Upper lobe of left lung (tissue), 6 donors: ENCODE results near the gene DOCK11. TPM values are rescaled to one million over a fixed set of nuclear protein-coding genes. Genes with fewer than 3 reads are reported as not detected.
"Not testable (repeated sequence)": the region's sequence is repeated elsewhere in the genome, so short reads cannot be mapped to it uniquely, and the experiment has no call there.

Experiments used
- ATAC-seq, 2 donors: fragments of 200-7000 bp; cut with Tn5 transposase; one replicate each; pipeline ENCODE4 v1.9.1; 2022; ENCODE audit warnings: mild to moderate bottlenecking in 2 of 2, moderate library complexity in 2 of 2; ENCODE audit not compliant: low FRiP score in 2 of 2
- DNase-seq, 2 donors: peaks; one replicate each; pipeline ENCODE4 v3.0.0-alpha.2; 2019 to 2020
- H3K27ac ChIP-seq, 4 donors: fragments of 200-600 bp; sonication (generic); one replicate each; pipeline ENCODE4 v1.5.1; 2016 to 2019
- H3K27me3 ChIP-seq, 4 donors: fragments of 200-600 bp; sonication (generic); one replicate each; pipeline ENCODE4 v1.5.1; 2017 to 2019
- H3K36me3 ChIP-seq, 4 donors: fragments of 200-600 bp; sonication (generic); one replicate each; pipeline ENCODE4 v1.5.1; 2016 to 2019
- H3K4me1 ChIP-seq, 4 donors: fragments of 200-600 bp; sonication (generic); one replicate each; pipeline ENCODE4 v1.5.1; 2018 to 2019
- H3K4me3 ChIP-seq, 4 donors: fragments of 200-600 bp; sonication (generic); one replicate each; pipeline ENCODE4 v1.5.1; 2017 to 2019; ENCODE audit warnings: mild to moderate bottlenecking in 2 of 4, moderate library complexity in 1 of 4
- H3K9me3 ChIP-seq, 4 donors: fragments of 200-600 bp; sonication (generic); one replicate each; pipeline ENCODE4 v1.5.1; 2018 to 2019
- CTCF ChIP-seq, 6 experiments: fragments of 450-650 bp in 4 of 6; fragments of 200-600 bp in 2 of 6; sonication (generic) in 2 of 6; IDR thresholded peaks; one replicate each; pipeline ENCODE4 v1.5.1; 2016 to 2019; ENCODE audit warnings: antibody characterized with exemption in 6 of 6
- EP300 ChIP-seq, 4 donors: sonication (generic); formaldehyde crosslinking; IDR thresholded peaks; one replicate each; pipeline ENCODE4 v1.5.1; 2017; ENCODE audit warnings: antibody characterized with exemption in 4 of 4, control low read depth in 2 of 4
- POLR2A ChIP-seq, 4 donors: fragments of 450-650 bp; IDR thresholded peaks; one replicate each; pipeline ENCODE4 v1.5.1; 2016 to 2017; ENCODE audit warnings: antibody characterized with exemption in 4 of 4, mild to moderate bottlenecking in 2 of 4
- POLR2AphosphoS5 ChIP-seq, 2 donors: sonication (generic); formaldehyde crosslinking; IDR thresholded peaks; one replicate each; pipeline ENCODE4 v1.5.1; 2017; ENCODE audit warnings: antibody characterized with exemption in 2 of 2
- WGBS, 2 donors: methylation state at CpG; one replicate each; pipeline ENCODE4 v1.1.5; 2017 to 2018; 5-methylcytosine and 5-hydroxymethylcytosine counted together
- total RNA-seq, 6 donors: library from RNA; depleted of rRNA in 4 of 6; stranded (reverse); fragments of >200 nt in 4 of 6; gene quantifications; one replicate each; pipeline versions ENCODE4 v1.1.0 to v1.2.1, GENCODE V29; 2016 to 2021
- donor health status: DM: no; HTN: no; CAD: no; lungs with moderate emphysema.
- donor health status: DM: no; HTN: yes; CAD: no; lungs with severe emphysema.

DOCK11 gene
- total RNA-seq, 6 donors from 2014 or later: 20.6 to 51.6 (median 42.1) TPM

DNA sequence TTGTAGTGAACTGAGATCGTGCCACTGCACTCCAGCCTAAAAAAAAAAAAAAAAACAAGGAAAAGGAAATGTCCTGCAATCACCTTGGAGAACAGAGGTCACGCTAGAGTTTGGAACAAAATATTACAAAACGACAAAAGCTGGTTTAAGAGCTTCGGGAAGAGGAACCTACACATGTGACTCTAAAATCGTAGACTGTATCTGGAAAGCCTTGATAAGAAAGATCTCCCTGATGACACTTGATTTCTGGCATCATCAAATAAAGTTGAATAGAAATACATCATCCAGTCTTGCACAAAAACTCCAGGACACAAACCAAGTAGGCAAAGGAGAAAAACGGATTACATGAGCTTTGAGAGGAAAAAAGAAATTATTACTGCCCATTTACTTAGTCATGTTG, 31.1 kb upstream of the DOCK11 start:
- no peaks in the 10 kb centered on the region for H3K9me3 ChIP-seq
- H3K4me1 ChIP-seq: no peaks in the 10 kb centered on the region
- H3K4me3 ChIP-seq: no peak overlapping the region
- no peak overlapping the region for H3K27ac ChIP-seq
- no peak for ATAC-seq
- TF ChIP-seq POLR2AphosphoS5 (IDR thresholded peaks at IDR 0.05) (no peak), CTCF (IDR thresholded peaks at IDR 0.05) (no peak), POLR2A (IDR thresholded peaks at IDR 0.05) (no peak), EP300 (IDR thresholded peaks at IDR 0.05) (no peak)
- WGBS, 2 donors: 42 to 66% methylated on average over 6 of the region's 6 CpGs
- DNase-seq: no peak
- no peaks in the 10 kb centered on the region for H3K27me3 ChIP-seq
- no peaks in the 10 kb centered on the region for H3K36me3 ChIP-seq

- no peaks in the 10 kb centered on the region for H3K36me3 ChIP-seq
- no peaks in the 10 kb centered on the region for H3K27me3 ChIP-seq
- H3K9me3 ChIP-seq: peaks cover 0 to 9% (median 0%) of the 10 kb centered on the region in 4 donors
- WGBS, 2 donors: 54 to 65% methylated on average over 7 of the region's 7 CpGs
- ATAC-seq (no peak), DNase-seq (no peak)
- no peak overlapping the region for H3K27ac ChIP-seq
- TF ChIP-seq POLR2AphosphoS5 (IDR thresholded peaks at IDR 0.05) (no peak), EP300 (IDR thresholded peaks at IDR 0.05) (no peak), CTCF (IDR thresholded peaks at IDR 0.05) (no peak), POLR2A (IDR thresholded peaks at IDR 0.05) (no peak)
- no peak overlapping the region for H3K4me3 ChIP-seq
- H3K4me1 ChIP-seq: no peaks in the 10 kb centered on the region
These were observed 27.5 kb upstream of the DOCK11 start for GRCh38 chrX:118468122-118468521.

DNA sequence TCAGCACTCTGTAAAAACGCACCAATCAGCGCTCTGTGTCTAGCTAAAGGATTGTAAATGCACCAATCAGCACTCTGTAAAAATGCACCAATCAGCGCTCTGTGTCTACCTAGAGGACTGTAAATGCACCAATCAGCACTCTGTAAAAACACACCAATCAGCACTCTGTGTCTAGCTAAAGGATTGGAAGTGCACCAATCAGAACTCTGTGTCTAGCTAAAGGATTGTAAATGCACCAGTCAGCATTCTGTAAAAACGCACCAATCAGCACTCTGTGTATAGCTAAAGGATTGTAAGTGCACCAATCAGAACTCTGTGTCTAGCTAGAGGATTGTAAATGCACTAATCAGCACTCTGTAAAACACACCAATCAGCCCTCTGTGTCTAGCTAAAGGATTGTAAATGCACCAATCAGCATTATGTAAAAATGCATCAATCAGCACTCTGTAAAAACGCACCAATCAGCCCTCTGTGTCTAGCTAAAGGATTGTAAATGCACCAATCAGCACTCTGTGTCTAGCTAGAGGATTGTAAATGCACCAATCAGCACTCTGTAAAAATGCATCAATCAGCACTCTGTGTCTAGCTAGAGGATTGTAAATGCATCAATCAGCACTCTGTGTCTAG, 24.8 kb upstream of the DOCK11 start:
- DNase-seq, H3K36me3 ChIP-seq, ATAC-seq, H3K9me3 ChIP-seq, H3K27ac ChIP-seq, H3K27me3 ChIP-seq, H3K4me1 ChIP-seq, H3K4me3 ChIP-seq: not testable (repeated sequence)
- WGBS, 2 donors: 83 to 91% methylated on average over 4 to 5 of the region's 5 CpGs

GRCh38 chrX:118474586-118474985, 21.0 kb upstream of the DOCK11 start:
- 50 to 62% methylated on average over 6 of the region's 6 CpGs for WGBS, 2 donors
- DNase-seq (no peak), ATAC-seq (no peak)
- Histone ChIP-seq H3K4me3 (no peak overlapping the region), H3K27me3 (no peaks in the 10 kb centered on the region), H3K36me3 (no peaks in the 10 kb centered on the region), H3K9me3 (peaks cover 0 to 9% (median 0%) of the 10 kb centered on the region in 4 donors), H3K4me1 (no peaks in the 10 kb centered on the region), H3K27ac (no peak overlapping the region)
- no peak for TF ChIP-seq EP300 (IDR thresholded peaks at IDR 0.05)
- TF ChIP-seq CTCF (IDR thresholded peaks at IDR 0.05): no peak
- no peak for TF ChIP-seq POLR2AphosphoS5 (IDR thresholded peaks at IDR 0.05)
- no peak for TF ChIP-seq POLR2A (IDR thresholded peaks at IDR 0.05)

- Histone ChIP-seq H3K27ac (no peak overlapping the region), H3K4me1 (no peaks in the 10 kb centered on the region), H3K27me3 (no peaks in the 10 kb centered on the region), H3K4me3 (no peak overlapping the region), H3K36me3 (no peaks in the 10 kb centered on the region), H3K9me3 (peaks cover 0 to 2% (median 0%) of the 10 kb centered on the region in 4 donors)
- 84 to 86% methylated on average over 4 of the region's 4 CpGs for WGBS, 2 donors
- DNase-seq (no peak), ATAC-seq (no peak)
- TF ChIP-seq CTCF (IDR thresholded peaks at IDR 0.05): no peak
- TF ChIP-seq POLR2A (IDR thresholded peaks at IDR 0.05): no peak
- TF ChIP-seq EP300 (IDR thresholded peaks at IDR 0.05): no peak
- no peak for TF ChIP-seq POLR2AphosphoS5 (IDR thresholded peaks at IDR 0.05)
These were observed 19.7 kb upstream of the DOCK11 start for GRCh38 chrX:118475903-118476302.
